Body of pancreas (tissue), 4 donors: ENCODE measurements around the gene RAF1.

ENCODE experiments used
- CTCF ChIP-seq, 7 experiments: fragments of 450-650 bp in 4 of 7; fragments of 200-600 bp in 3 of 7; sonication (generic) in 3 of 7; IDR thresholded peaks; one replicate each; pipeline ENCODE4 v1.5.1; 2016 to 2019; ENCODE audit warnings: antibody characterized with exemption in 7 of 7
- POLR2A ChIP-seq, 3 donors: fragments of 450-650 bp; IDR thresholded peaks; one replicate each; pipeline ENCODE4 v1.6.1; 2016; ENCODE audit warnings: antibody characterized with exemption in 3 of 3, mild to moderate bottlenecking in 2 of 3

GRCh38 chr3:12659316-12660015 is 4.5 kb downstream of the RAF1 start:
- TF ChIP-seq CTCF (IDR thresholded peaks at IDR 0.05) = no peak
- TF ChIP-seq POLR2A (IDR thresholded peaks at IDR 0.05) = no peak
